HFF-Myc (cell line): ENCODE results near the gene EPHA4.

Source experiments
- DNase-seq: peaks from one replicate; pipeline ENCODE4 v3.0.0-alpha.2; 2011; ENCODE audit warnings: low read depth; ENCODE audit errors: extremely low read depth
- H3K4me3 ChIP-seq: replicated peaks from 2 replicates; pipeline ENCODE4 v1.5.1; 2011; ENCODE audit warnings: low read depth, mild to moderate bottlenecking, control low read depth, low read length
- CTCF ChIP-seq: IDR thresholded peaks from 2 replicates; pipeline ENCODE4 v1.5.1; 2012; ENCODE audit warnings: mild to moderate bottlenecking, low read depth, low read length, control low read depth; ENCODE audit errors: missing control alignments

Gene EPHA4

GRCh38 chr2:221434142-221434541 is 138.0 kb downstream of the EPHA4 start:
- no peak overlapping the region for H3K4me3 ChIP-seq
- no peak for DNase-seq
- TF ChIP-seq CTCF = no peak

DNA sequence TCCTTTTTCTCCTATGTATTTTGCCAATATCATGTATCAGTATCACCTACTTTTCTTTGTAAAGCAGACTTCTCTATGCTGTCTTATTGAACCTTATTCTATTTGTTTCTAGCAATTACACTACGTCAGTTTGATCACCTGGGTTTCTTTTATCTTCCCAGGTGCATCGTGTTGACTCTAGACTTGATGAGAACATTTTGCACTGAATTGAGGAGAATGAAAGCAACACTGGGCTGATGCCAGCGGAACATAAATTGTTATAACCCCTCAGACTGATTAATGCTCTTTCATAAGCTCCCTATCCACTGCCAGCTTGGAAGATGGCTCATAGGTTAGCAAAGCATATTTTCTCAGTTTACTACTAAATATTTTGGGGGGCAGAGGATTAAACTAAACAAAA is 140.6 kb downstream of the EPHA4 start:
- no peak for DNase-seq
- no peak overlapping the region for H3K4me3 ChIP-seq
- TF ChIP-seq CTCF = no peak

DNA sequence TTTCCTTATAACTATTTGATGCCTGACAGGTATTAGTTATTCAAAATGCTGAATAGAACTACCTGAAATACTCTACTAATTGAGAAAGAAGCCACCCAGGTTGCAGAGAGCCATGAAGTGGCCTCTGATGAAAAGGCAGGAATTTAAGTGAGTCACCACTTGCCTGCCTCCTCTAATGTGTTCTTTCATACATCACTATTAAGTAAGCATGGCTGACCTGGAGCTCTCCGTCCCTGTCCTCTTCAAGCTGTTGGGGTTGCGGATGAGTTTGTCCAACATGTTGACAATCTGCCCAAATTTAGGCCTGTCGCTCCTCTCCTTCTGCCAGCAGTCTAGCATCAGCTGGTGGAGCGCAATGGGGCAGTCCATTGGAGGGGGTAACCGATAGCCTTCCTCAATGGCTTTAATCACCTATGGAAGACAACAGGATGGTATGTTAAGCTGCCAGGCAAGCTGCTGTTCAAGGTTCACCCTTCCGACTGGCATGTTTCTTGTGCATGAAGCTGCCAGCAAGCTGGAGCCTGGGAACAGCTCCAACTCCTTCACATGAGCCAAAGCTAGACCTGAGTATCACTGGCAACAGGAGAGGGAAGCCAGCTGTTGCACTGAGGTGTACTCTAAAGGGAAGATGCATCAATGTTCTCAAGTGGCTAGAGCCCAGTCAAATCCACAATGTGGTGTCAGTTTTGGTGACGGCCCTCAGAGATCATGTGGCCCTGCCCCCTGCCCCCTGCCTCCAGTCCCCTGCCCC is 142.2 kb downstream of the EPHA4 start:
- no peak overlapping the region for H3K4me3 ChIP-seq
- TF ChIP-seq CTCF = no peak
- DNase-seq = no peak

- no peak for DNase-seq
- TF ChIP-seq CTCF = no peak
- no peak overlapping the region for H3K4me3 ChIP-seq
These were observed 143.2 kb downstream of the EPHA4 start for GRCh38 chr2:221428896-221429295.

- DNase-seq = no peak
- TF ChIP-seq CTCF = no peak
- H3K4me3 ChIP-seq = no peak overlapping the region
These were observed 145.2 kb downstream of the EPHA4 start for GRCh38 chr2:221426929-221427328.

DNA sequence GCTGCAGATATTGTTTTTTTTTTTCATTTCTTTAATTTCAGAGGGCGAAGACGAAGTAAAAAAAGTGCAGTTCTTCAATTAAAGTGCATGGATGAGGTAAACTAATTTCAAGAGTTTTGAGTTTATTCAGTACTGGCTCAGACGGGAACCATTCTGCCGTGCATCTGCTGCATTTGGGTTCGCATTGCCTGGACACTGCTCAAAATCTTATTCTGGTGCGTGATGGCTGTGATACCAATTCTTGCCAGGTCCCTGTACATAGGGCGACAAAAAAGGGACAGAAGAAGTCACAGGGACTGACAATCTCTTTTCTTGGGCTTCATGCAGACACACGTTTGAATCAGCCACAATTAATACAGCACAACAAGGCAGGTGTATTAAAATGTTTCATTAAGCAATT is 146.2 kb downstream of the EPHA4 start:
- TF ChIP-seq CTCF = no peak
- no peak overlapping the region for H3K4me3 ChIP-seq

GRCh38 chr2:221425353-221425752 is 146.8 kb downstream of the EPHA4 start:
- DNase-seq = no peak
- no peak for TF ChIP-seq CTCF
- no peak overlapping the region for H3K4me3 ChIP-seq

More for the DNA sequence above, 146.2 kb downstream of the EPHA4 start:
- no peak for DNase-seq
